ENCODE data around the gene DTD1.

The DTD1 gene

GRCh38 chr20:18813483-18813882 lies 225.6 kb downstream of the DTD1 start, which contains the start of gene SCP2D1:
Gene SCP2D1, plus strand, starts transcription at chr20:18813783. Its CDS starts 33 bp downstream, at chr20:18813816.
- Histone ChIP-seq H3K4me1 (ENCODE audit: control insufficient read depth, insufficient read depth, low read length) (no peaks in the 10 kb centered on the region), H3K9ac (ENCODE audit: low read depth, low read length) (no peak within 1 kb of the TSS), H3K27me3 (ENCODE audit: control insufficient read depth, insufficient read depth, low read length) (no peaks in the 10 kb centered on the region), H3K36me3 (ENCODE audit: control insufficient read depth, insufficient read depth, low read length) (no peaks in the 10 kb centered on the region), H3K9me3 (ENCODE audit: control insufficient read depth, insufficient read depth, low read length) (no peaks in the 10 kb centered on the region), H3K4me3 (ENCODE audit: low read depth, low read length) (no peak within 1 kb of the TSS), H3K27ac (ENCODE audit: low read depth, low read length) (no peak within 1 kb of the TSS)

- Histone ChIP-seq H3K4me3 (ENCODE audit: low read depth, low read length) (no peak overlapping the region), H3K27me3 (ENCODE audit: control insufficient read depth, insufficient read depth, low read length) (no peaks in the 10 kb centered on the region), H3K9ac (ENCODE audit: low read depth, low read length) (no peak overlapping the region), H3K4me1 (ENCODE audit: control insufficient read depth, insufficient read depth, low read length) (no peaks in the 10 kb centered on the region), H3K36me3 (ENCODE audit: control insufficient read depth, insufficient read depth, low read length) (no peaks in the 10 kb centered on the region), H3K27ac (ENCODE audit: low read depth, low read length) (no peak overlapping the region), H3K9me3 (ENCODE audit: control insufficient read depth, insufficient read depth, low read length) (no peaks in the 10 kb centered on the region)
Measured at GRCh38 chr20:18815194-18815942, 227.5 kb downstream of the DTD1 start.

All from HUES48 (cell line).